GM23338 (cell line): ENCODE measurements around the gene C2CD3.

Experiments used
- CREB1 ChIP-seq: fragments of 250-450 bp; sonication (Bioruptor Pico); IDR thresholded peaks from 2 replicates; pipeline ENCODE4 v1.5.0; 2020; ENCODE audit warnings: low read depth, mild to moderate bottlenecking, moderate library complexity
- EZH2 ChIP-seq: fragments of 200-600 bp; sonication (generic); IDR thresholded peaks from one replicate; pipeline ENCODE4 v1.8.0; 2017; ENCODE audit warnings: antibody characterized with exemption, mild to moderate bottlenecking, low read depth; ENCODE audit not compliant: unreplicated experiment
- EZH2phosphoT487 ChIP-seq: fragments of 200-600 bp; sonication (generic); IDR thresholded peaks from one replicate; pipeline ENCODE4 v1.8.1; 2018; ENCODE audit warnings: antibody characterized with exemption; ENCODE audit not compliant: unreplicated experiment
- JUNB ChIP-seq: IDR thresholded peaks from one replicate; pipeline ENCODE4 v1.6.1; 2016; ENCODE audit warnings: antibody characterized with exemption; ENCODE audit not compliant: unreplicated experiment
- NANOG ChIP-seq: IDR thresholded peaks from 2 replicates; pipeline ENCODE4 v1.6.1; 2016; ENCODE audit warnings: antibody characterized with exemption, borderline replicate concordance
- POLR2AphosphoS5 ChIP-seq: IDR thresholded peaks from 2 replicates; pipeline ENCODE4 v1.6.1; 2016; ENCODE audit warnings: antibody characterized with exemption, low read depth
- ZNF114 ChIP-seq: fragments of 250-450 bp; sonication (Bioruptor Pico); IDR thresholded peaks from 2 replicates; pipeline ENCODE4 v1.5.0; 2020; ENCODE audit warnings: mild to moderate bottlenecking, moderate library complexity
- ZNF331 ChIP-seq: fragments of 250-450 bp; sonication (Bioruptor Pico); IDR thresholded peaks from 2 replicates; pipeline ENCODE4 v1.5.0; 2020; ENCODE audit warnings: low read depth, mild to moderate bottlenecking, moderate library complexity
- TF ChIP-seq, protein P1 (sequence below), 2 experiments: fragments of 200-600 bp in 1 of 2; sonication (generic) in 1 of 2; conservative IDR thresholded peaks; 2 replicates each; pipeline versions ENCODE4 v1.5.1 to v1.6.1; 2016 to 2017; ENCODE audit warnings: antibody characterized with exemption in 2 of 2, low read depth in 2 of 2, mild to moderate bottlenecking in 2 of 2, moderate library complexity in 1 of 2
- TF ChIP-seq, protein P2 (sequence below): IDR thresholded peaks from one replicate; pipeline ENCODE4 v1.6.1; 2018; ENCODE audit warnings: antibody characterized with exemption; ENCODE audit not compliant: unreplicated experiment
- TF ChIP-seq, protein P3 (sequence below): IDR thresholded peaks from 2 replicates; pipeline ENCODE4 v1.6.1; 2016; ENCODE audit warnings: antibody characterized with exemption

DNA sequence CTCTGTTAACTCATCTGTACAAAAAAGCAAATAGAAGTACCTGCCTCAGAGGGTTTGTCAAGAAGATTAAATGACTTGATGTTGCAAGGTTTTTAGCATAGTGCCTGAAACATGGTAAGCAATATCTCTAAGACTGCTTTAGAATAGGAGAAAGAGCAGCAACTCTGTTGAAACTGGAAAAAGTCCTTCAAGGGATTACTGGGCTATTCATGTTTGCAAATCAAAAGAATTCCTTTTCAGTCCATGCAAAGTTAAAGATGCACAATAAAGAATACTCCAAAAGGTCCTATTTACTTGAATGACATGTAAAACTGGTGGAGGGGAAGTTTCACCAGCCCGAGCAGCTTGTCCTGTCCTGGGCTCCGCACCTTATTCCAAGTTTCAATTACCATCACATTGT, 70.6 kb downstream of the C2CD3 start:
- TF ChIP-seq, protein P1, sequence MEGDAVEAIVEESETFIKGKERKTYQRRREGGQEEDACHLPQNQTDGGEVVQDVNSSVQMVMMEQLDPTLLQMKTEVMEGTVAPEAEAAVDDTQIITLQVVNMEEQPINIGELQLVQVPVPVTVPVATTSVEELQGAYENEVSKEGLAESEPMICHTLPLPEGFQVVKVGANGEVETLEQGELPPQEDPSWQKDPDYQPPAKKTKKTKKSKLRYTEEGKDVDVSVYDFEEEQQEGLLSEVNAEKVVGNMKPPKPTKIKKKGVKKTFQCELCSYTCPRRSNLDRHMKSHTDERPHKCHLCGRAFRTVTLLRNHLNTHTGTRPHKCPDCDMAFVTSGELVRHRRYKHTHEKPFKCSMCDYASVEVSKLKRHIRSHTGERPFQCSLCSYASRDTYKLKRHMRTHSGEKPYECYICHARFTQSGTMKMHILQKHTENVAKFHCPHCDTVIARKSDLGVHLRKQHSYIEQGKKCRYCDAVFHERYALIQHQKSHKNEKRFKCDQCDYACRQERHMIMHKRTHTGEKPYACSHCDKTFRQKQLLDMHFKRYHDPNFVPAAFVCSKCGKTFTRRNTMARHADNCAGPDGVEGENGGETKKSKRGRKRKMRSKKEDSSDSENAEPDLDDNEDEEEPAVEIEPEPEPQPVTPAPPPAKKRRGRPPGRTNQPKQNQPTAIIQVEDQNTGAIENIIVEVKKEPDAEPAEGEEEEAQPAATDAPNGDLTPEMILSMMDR (conservative IDR thresholded peaks at IDR 0.05; ENCODE audit: low read depth in 2 of 2), result no peak
- no peak for TF ChIP-seq JUNB
- TF ChIP-seq EZH2, result no peak
- TF ChIP-seq, protein P2, sequence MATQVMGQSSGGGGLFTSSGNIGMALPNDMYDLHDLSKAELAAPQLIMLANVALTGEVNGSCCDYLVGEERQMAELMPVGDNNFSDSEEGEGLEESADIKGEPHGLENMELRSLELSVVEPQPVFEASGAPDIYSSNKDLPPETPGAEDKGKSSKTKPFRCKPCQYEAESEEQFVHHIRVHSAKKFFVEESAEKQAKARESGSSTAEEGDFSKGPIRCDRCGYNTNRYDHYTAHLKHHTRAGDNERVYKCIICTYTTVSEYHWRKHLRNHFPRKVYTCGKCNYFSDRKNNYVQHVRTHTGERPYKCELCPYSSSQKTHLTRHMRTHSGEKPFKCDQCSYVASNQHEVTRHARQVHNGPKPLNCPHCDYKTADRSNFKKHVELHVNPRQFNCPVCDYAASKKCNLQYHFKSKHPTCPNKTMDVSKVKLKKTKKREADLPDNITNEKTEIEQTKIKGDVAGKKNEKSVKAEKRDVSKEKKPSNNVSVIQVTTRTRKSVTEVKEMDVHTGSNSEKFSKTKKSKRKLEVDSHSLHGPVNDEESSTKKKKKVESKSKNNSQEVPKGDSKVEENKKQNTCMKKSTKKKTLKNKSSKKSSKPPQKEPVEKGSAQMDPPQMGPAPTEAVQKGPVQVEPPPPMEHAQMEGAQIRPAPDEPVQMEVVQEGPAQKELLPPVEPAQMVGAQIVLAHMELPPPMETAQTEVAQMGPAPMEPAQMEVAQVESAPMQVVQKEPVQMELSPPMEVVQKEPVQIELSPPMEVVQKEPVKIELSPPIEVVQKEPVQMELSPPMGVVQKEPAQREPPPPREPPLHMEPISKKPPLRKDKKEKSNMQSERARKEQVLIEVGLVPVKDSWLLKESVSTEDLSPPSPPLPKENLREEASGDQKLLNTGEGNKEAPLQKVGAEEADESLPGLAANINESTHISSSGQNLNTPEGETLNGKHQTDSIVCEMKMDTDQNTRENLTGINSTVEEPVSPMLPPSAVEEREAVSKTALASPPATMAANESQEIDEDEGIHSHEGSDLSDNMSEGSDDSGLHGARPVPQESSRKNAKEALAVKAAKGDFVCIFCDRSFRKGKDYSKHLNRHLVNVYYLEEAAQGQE, result no peak
- TF ChIP-seq POLR2AphosphoS5, result no peak
- no peak for TF ChIP-seq EZH2phosphoT487
- no peak for TF ChIP-seq CREB1
- no peak for TF ChIP-seq NANOG
- TF ChIP-seq, protein P3, sequence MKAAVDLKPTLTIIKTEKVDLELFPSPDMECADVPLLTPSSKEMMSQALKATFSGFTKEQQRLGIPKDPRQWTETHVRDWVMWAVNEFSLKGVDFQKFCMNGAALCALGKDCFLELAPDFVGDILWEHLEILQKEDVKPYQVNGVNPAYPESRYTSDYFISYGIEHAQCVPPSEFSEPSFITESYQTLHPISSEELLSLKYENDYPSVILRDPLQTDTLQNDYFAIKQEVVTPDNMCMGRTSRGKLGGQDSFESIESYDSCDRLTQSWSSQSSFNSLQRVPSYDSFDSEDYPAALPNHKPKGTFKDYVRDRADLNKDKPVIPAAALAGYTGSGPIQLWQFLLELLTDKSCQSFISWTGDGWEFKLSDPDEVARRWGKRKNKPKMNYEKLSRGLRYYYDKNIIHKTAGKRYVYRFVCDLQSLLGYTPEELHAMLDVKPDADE, result no peak
- no peak for TF ChIP-seq ZNF331
- no peak for TF ChIP-seq ZNF114
